K562 (cell line): ENCODE data around the gene NMRAL1. TPM values are rescaled to one million over a fixed set of nuclear protein-coding genes. Genes with fewer than 3 reads are reported as not detected.

Experiments
- ATF6 ChIP-seq: sonication (generic); formaldehyde crosslinking; IDR thresholded peaks from 2 replicates; pipeline ENCODE4 v1.4.0; 2020; ENCODE audit warnings: mild to moderate bottlenecking, missing genetic modification reagents
- ATF7 ChIP-seq: fragments of 450-650 bp; IDR thresholded peaks from 2 replicates; pipeline ENCODE4 v1.7.1; 2014; ENCODE audit warnings: mild to moderate bottlenecking, moderate library complexity
- DACH1 ChIP-seq: fragments of 450-650 bp; IDR thresholded peaks from 2 replicates; pipeline ENCODE4 v1.6.1; 2018; ENCODE audit not compliant: partially characterized antibody
- ELF1 ChIP-seq: fragments of 200-800 bp; sonication (Bioruptor generic); IDR thresholded peaks from 2 replicates; pipeline ENCODE4 v1.6.1; 2016; ENCODE audit warnings: missing genetic modification characterization, missing compliant biosample characterization
- EP400 ChIP-seq: fragments of 450-650 bp; IDR thresholded peaks from 2 replicates; pipeline ENCODE4 v1.6.1; 2017; ENCODE audit warnings: antibody characterized with exemption, mild to moderate bottlenecking, moderate library complexity
- HLTF ChIP-seq: fragments of 450-650 bp; IDR thresholded peaks from 2 replicates; pipeline ENCODE4 v1.6.1; 2016
- MAZ ChIP-seq, 2 experiments: fragments of 450-650 bp in 1 of 2; sonication (generic) in 1 of 2; formaldehyde crosslinking; IDR thresholded peaks in 1 of 2; conservative IDR thresholded peaks in 1 of 2; 2 replicates each; pipeline versions ENCODE4 v1.4.0 to v1.5.0; 2020; ENCODE audit warnings: mild to moderate bottlenecking in 1 of 2, missing genetic modification reagents in 1 of 2
- MYBL2 ChIP-seq, 2 experiments: fragments of 450-650 bp in 1 of 2; sonication (generic) in 1 of 2; formaldehyde crosslinking in 1 of 2; IDR thresholded peaks; 2 replicates each; pipeline versions ENCODE4 v1.6.1 to v1.8.1; 2017 to 2022; ENCODE audit warnings: borderline replicate concordance in 1 of 2, inconsistent platforms in 1 of 2, low read depth in 1 of 2, mild to moderate bottlenecking in 1 of 2, missing genetic modification reagents in 1 of 2, moderate library complexity in 1 of 2
- NFYB ChIP-seq: IDR thresholded peaks from 2 replicates; pipeline ENCODE4 v1.6.1; 2011; ENCODE audit warnings: mild to moderate bottlenecking, moderate library complexity; ENCODE audit not compliant: insufficient read length; ENCODE audit errors: extremely low read depth
- PATZ1 ChIP-seq: fragments of 250-450 bp; sonication (Bioruptor Pico); IDR thresholded peaks from 2 replicates; pipeline ENCODE4 v1.5.0; 2020; ENCODE audit warnings: mild to moderate bottlenecking, borderline replicate concordance
- TAF7 ChIP-seq: fragments of 450-650 bp; IDR thresholded peaks from 2 replicates; pipeline ENCODE4 v1.6.1; 2016; ENCODE audit warnings: missing genetic modification characterization, missing compliant biosample characterization
- XRCC4 ChIP-seq: IDR thresholded peaks from one replicate; pipeline ENCODE4 v1.6.1; 2011; ENCODE audit not compliant: insufficient read depth, insufficient read length; ENCODE audit errors: extremely low read depth
- ZBTB40 ChIP-seq, 2 experiments: fragments of 450-650 bp in 1 of 2; sonication (generic) in 1 of 2; formaldehyde crosslinking in 1 of 2; IDR thresholded peaks; 2 replicates each; pipeline versions ENCODE4 v1.7.1 to v1.9.0; 2016 to 2022; ENCODE audit warnings: inconsistent platforms in 1 of 2, mild to moderate bottlenecking in 1 of 2, missing genetic modification reagents in 1 of 2
- polyA plus RNA-seq, 8 experiments: library from polyadenylated mRNA; depleted of rRNA in 4 of 8; stranded (reverse) in 5 of 8; unstranded in 3 of 8; fragments of >200 nt; fragmentation: Nextera tagmentation in 2 of 8; fragmentation: Illumina TruSeq in 1 of 8; extraction: Ambion mirVana in 2 of 8; extraction: Trizol in 1 of 8; gene quantifications; 2 replicates each; pipeline versions ENCODE4 v1.2.1 to v1.2.3, GENCODE V29; 2011 to 2014; ENCODE audit warnings: inconsistent platforms in 1 of 8, missing spikeins in 1 of 8
- total RNA-seq, 7 experiments: library from RNA; depleted of rRNA in 6 of 7; stranded (reverse); fragments of >200 nt in 6 of 7; fragmentation: Illumina TruSeq in 2 of 7; extraction: Trizol in 2 of 7; gene quantifications; 2 replicates each; pipeline versions ENCODE4 v1.2.1 to v1.2.3, GENCODE V29; 2011 to 2021; ENCODE audit warnings: low replicate concordance in 1 of 7

NMRAL1 gene
- total and polyA plus RNA-seq, 9 of the 15 experiments (the other 6 are each of a cell fraction or from before 2014, with no cell fraction given), result 6.3 to 116 (median 63.2) TPM

- no peak for TF ChIP-seq NFYB
- TF ChIP-seq TAF7 (tag), result no peak
- TF ChIP-seq ATF6, result no peak
- TF ChIP-seq ZBTB40 (IDR thresholded peaks at IDR 0.05), result no peak
- no peak for TF ChIP-seq ZBTB40 (CRISPR knock-in tag; IDR thresholded peaks at IDR 0.05)
- peak in 1 of 2 experiments; percentile 41; a peak in 1 of 4 replicates for TF ChIP-seq MAZ (CRISPR knock-in tag; conservative IDR thresholded peaks at IDR 0.05 in 1 of 2, IDR thresholded peaks at IDR 0.05 in 1 of 2)
- no peak for TF ChIP-seq ELF1 (tag)
- no peak for TF ChIP-seq DACH1
- 0 out of 2 replicates have a peak, but pooled peaks have one; percentile 72 for TF ChIP-seq PATZ1 (CRISPR knock-in tag)
- TF ChIP-seq EP400, result peak; percentile 31; the same call in 1 of the 2 replicates
- no peak for TF ChIP-seq XRCC4
- TF ChIP-seq HLTF, result no peak
- peak; percentile 87 for TF ChIP-seq ATF7
- no peak for TF ChIP-seq MYBL2 (IDR thresholded peaks at IDR 0.05; ENCODE audit: low read depth)
- TF ChIP-seq MYBL2 (CRISPR knock-in tag; IDR thresholded peaks at IDR 0.05; ENCODE audit: borderline replicate concordance), result no peak
These were observed 23.4 kb downstream of the NMRAL1 start (continued) for GRCh38 chr16:4450931-4451519.
